Esophagus muscularis mucosa (tissue), 3 donors: ENCODE data around the gene BAD.

Source experiments
- CTCF ChIP-seq, 3 experiments: fragments of 200-600 bp in 2 of 3; fragments of 450-650 bp in 1 of 3; sonication (generic) in 2 of 3; IDR thresholded peaks; one replicate each; pipeline ENCODE4 v1.5.1; 2017 to 2019; ENCODE audit warnings: antibody characterized with exemption in 3 of 3, mild to moderate bottlenecking in 2 of 3, moderate library complexity in 1 of 3
- POLR2A ChIP-seq: fragments of 450-650 bp; IDR thresholded peaks from one replicate; pipeline ENCODE4 v1.6.1; 2017; ENCODE audit warnings: antibody characterized with exemption, moderate library complexity, mild to moderate bottlenecking, low read depth
- POLR2AphosphoS5 ChIP-seq, 2 donors: sonication (generic); formaldehyde crosslinking; IDR thresholded peaks; one replicate each; pipeline ENCODE4 v1.6.1; 2017; ENCODE audit warnings: antibody characterized with exemption in 2 of 2

GRCh38 chr11:64296236-64296635 is 11.8 kb upstream of the BAD start:
- TF ChIP-seq CTCF (IDR thresholded peaks at IDR 0.05) (no peak), POLR2A (no peak), POLR2AphosphoS5 (IDR thresholded peaks at IDR 0.05) (no peak)
